Measurements from ENCODE around the gene QKI.

The QKI gene

DNA sequence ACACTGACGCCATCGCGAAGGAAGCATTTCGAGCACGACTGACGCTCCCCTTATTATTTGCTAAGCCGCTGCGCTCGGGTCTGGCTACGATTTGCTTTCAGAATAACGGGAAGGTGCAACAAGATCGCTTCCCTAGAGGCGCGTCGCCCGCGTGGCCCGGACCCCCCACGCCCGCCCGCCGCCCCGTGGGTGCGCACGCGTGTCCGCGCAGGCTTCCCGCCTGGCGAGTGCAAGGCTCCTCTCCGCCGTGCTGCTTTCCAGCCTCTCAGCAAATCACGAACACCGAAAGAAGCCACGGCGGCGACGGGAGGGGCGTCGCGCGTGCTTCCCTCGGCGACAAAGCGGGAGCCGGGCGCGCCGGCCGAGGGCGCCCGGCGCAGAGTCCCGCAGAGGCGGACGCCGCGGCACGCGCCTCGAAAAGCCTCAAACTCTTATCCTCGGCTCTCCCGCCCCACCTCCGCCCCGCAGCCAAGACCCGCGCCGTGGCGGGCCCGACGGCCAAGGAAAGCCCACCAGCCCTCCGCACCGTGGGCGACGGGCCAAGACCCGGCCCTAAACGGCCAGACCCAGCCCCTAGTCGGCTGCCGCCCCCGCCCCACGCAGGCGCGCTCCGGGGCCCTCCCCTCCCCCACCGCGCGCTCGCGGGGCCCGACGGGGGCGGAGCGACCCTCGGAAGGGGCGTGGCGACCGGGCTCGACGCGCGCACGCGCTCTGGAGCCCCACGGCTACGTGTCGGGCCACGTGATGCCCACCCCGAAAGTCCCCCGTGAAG, 987 bp upstream of the QKI start:
- Mint-ChIP-seq H3K27me3 (ENCODE audit: low read depth, poor library complexity) (no peaks in the 10 kb centered on the region), H3K9me3 (peaks cover 11% of the 10 kb centered on the region), H3K27ac (peak overlapping the region; percentile 96), H3K36me3 (ENCODE audit: low read depth) (peaks cover 11% of the 10 kb centered on the region), H3K4me1 (peaks cover 23% of the 10 kb centered on the region), H3K4me3 (peak overlapping the region; percentile 92)
- DNase-seq = peak; percentile 87
- TF ChIP-seq, protein P1, sequence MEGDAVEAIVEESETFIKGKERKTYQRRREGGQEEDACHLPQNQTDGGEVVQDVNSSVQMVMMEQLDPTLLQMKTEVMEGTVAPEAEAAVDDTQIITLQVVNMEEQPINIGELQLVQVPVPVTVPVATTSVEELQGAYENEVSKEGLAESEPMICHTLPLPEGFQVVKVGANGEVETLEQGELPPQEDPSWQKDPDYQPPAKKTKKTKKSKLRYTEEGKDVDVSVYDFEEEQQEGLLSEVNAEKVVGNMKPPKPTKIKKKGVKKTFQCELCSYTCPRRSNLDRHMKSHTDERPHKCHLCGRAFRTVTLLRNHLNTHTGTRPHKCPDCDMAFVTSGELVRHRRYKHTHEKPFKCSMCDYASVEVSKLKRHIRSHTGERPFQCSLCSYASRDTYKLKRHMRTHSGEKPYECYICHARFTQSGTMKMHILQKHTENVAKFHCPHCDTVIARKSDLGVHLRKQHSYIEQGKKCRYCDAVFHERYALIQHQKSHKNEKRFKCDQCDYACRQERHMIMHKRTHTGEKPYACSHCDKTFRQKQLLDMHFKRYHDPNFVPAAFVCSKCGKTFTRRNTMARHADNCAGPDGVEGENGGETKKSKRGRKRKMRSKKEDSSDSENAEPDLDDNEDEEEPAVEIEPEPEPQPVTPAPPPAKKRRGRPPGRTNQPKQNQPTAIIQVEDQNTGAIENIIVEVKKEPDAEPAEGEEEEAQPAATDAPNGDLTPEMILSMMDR (IDR thresholded peaks at IDR 0.05) = no peak

DNA sequence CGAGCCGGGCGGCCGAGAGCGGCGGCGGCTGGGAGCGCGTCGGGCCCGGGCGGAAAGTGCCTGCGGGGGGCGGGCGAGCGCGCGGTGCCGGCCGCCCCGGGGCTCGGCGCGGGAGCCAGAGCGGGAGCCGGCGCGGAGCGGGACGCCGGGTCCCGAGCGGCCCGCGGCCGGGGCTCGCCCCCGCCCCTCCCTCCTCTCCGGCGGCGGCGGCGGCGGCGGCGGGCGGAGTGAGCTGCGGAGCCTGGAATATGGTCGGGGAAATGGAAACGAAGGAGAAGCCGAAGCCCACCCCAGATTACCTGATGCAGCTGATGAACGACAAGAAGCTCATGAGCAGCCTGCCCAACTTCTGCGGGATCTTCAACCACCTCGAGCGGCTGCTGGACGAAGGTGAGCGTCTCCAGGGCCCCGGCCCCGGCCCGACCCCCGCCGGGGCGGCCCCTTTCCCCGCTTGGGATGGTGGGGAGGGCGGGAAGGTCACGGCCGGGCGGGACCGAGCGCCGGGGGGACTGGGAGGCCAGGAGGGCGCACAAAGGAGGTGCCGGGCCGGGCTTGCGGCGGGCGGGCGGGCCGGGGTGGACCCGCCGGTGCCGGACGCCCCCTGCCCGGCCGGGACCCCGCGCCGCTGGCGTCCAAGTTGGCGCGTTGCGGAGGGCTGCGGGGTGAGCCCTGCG, 565 bp downstream of the QKI start:
- DNase-seq = no peak
- H3K4me3 Mint-ChIP-seq = peak overlapping the region; percentile 85
- H3K9me3 Mint-ChIP-seq = peaks cover 7% of the 10 kb centered on the region
- TF ChIP-seq, protein P1 (IDR thresholded peaks at IDR 0.05) = no peak
- no peaks in the 10 kb centered on the region for H3K27me3 Mint-ChIP-seq (ENCODE audit: low read depth, poor library complexity)
- peaks cover 38% of the 10 kb centered on the region for H3K4me1 Mint-ChIP-seq
- no peak overlapping the region for H3K27ac Mint-ChIP-seq
- peaks cover 11% of the 10 kb centered on the region for H3K36me3 Mint-ChIP-seq (ENCODE audit: low read depth)

DNA sequence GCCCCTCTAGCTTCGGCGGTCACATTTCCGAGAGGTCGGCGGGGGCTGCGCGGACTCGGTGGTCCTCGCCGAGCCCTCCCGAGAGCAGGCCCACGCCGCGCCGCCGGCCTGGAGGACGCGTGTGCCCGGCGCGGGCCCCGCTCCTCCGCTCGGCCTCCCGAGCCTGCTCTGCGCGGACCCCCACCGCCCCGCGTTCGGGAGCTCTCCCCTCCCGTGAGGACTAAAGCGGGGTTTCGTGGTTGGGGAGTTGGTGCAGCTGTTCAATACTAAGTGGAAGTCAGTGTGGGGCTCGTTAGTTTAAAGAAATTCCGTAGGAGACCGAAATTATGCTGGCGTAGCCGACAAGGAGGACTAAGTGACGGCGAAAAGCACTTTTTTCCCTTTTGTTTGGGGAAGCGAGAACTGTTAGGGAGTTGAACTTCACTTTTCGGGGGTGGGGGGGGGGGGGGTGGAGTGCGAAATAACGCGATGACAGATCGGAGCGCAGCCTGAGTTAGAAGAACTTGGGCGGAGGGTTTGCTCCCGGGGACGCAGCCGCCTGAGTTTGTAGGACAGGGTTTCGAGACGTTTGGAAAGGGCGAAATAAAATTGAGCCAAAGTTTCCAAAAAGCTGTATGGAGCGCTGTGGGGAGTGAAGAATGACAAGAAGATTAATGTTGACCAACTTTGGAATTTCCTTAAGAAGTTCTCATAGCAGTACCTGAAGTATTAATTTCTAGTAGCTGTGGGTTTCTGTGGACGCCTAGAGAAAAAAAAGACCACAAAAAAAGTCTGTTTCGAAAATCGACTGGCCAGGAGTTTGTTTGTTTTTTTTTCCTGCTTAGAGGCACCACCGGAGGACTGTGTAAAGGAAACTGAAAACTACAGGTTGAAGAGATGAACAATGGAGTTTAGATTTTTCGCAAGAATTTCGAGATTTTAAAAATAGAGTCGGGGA, 1.4 kb downstream of the QKI start:
- H3K27me3 Mint-ChIP-seq (ENCODE audit: low read depth, poor library complexity) = no peaks in the 10 kb centered on the region
- peaks cover 5% of the 10 kb centered on the region for H3K9me3 Mint-ChIP-seq
- peaks cover 44% of the 10 kb centered on the region for H3K4me1 Mint-ChIP-seq
- H3K36me3 Mint-ChIP-seq (ENCODE audit: low read depth) = peaks cover 11% of the 10 kb centered on the region
- H3K4me3 Mint-ChIP-seq = peak overlapping the region; percentile 94
- H3K27ac Mint-ChIP-seq = peak overlapping the region; percentile 93
- TF ChIP-seq, protein P1 (IDR thresholded peaks at IDR 0.05) = no peak
- DNase-seq = peak; percentile 39

DNA sequence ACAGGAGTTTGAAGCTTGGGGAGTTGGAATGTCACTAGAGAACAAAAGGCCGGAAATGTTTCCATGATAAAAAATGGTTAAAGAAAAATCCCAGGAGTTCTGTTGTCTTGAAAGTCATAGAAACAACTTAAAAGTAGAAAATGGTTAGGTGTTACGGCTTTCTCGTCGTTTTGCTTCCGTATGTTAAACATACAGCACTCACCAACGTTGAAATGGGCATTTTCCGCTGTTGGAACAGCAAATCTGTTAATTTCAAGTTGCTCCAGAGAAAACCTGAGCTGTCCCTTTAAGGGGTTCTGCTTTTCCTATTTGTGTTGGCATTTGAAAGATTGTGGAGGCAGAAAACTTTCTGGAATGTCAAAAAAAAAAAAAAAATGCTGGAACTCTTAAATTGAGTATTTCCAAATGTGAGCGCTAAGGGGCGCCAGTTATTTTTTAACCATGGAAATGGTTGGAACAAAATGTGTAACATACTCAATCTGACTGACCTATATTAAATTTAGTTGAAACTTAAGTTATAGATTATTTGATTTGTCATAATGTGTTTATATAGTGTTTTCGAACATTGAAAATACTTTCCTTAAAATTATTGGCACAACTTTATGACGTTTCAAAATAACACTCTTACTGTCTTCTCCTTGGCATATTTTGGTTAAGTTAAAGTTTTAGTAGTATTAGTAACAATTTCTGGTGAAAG, 2.2 kb downstream of the QKI start:
- Mint-ChIP-seq H3K4me1 (peaks cover 43% of the 10 kb centered on the region), H3K9me3 (no peaks in the 10 kb centered on the region), H3K36me3 (ENCODE audit: low read depth) (peaks cover 8% of the 10 kb centered on the region), H3K27me3 (ENCODE audit: low read depth, poor library complexity) (no peaks in the 10 kb centered on the region), H3K27ac (peak overlapping the region; percentile 93), H3K4me3 (peak overlapping the region; percentile 94)
- TF ChIP-seq, protein P1 (IDR thresholded peaks at IDR 0.05) = peak; percentile 81
- peak; percentile 47 for DNase-seq

DNA sequence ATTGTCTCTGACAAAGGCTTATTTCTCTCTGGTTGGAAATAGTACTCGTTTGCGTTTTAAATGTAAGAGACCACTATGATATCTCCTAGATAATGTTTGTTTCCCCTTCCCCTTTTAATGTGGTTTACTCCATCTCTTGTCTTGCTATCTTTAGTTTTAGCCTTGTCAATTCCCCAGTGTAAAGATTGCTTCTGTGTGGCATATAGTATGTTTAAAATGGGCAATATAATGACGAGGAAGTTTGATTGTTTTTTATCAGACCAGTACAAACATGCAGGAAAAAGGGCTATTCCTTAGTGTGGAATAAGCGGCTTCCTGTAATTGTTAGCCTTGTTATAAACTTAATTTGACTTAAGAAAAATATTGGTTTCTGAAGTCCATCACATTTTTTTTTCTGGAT, 3.1 kb downstream of the QKI start:
- DNase-seq = no peak
- Mint-ChIP-seq H3K9me3 (no peaks in the 10 kb centered on the region), H3K36me3 (ENCODE audit: low read depth) (peaks cover 15% of the 10 kb centered on the region), H3K27me3 (ENCODE audit: low read depth, poor library complexity) (no peaks in the 10 kb centered on the region), H3K4me3 (peak overlapping the region; percentile 94), H3K27ac (peak overlapping the region; percentile 56), H3K4me1 (peaks cover 43% of the 10 kb centered on the region)
- TF ChIP-seq, protein P1 (IDR thresholded peaks at IDR 0.05) = no peak
